Astrocyte of the spinal cord (primary cell): ENCODE measurements around the gene MOV10L1.

Experiments used
- DNase-seq: peaks from one replicate; pipeline ENCODE4 v3.0.0; 2011; ENCODE audit warnings: low read depth, low spot score
- H3K4me3 ChIP-seq: 2 replicates; pipeline ENCODE4 v1.5.1; 2011; ENCODE audit warnings: low read depth, mild to moderate bottlenecking, low read length, moderate library complexity
- in situ Hi-C: cut with HindIII; loops from 2 replicates; pipeline ENCODE4 v1.10.0; 2017; ENCODE audit warnings: low sequenced_read_pairs
- TF ChIP-seq, protein P1 (sequence below): IDR thresholded peaks from 2 replicates; pipeline ENCODE4 v1.5.1; 2012; ENCODE audit warnings: low read depth, mild to moderate bottlenecking, low read length, inconsistent platforms

The MOV10L1 gene

DNA sequence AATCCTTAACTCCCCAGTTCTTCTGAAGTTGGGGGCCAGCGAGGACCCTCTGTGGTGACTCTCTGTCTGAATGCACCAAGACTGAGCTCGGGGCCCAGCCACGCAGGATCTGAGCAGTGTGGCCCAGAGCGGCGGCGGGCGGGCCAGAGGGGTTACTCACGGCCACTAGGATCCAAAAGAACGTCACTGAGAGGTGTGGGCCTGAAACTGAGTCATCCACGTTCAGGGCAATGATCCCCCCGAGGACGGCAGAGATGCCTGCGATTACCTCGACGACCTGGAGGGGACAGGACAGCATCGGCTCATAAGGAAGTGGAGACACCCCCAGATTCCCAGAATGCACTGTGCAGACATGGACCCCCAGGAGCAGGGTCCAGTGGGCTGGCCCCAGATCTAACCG lies 15.8 kb upstream of the MOV10L1 start:
- no peak for DNase-seq
- in situ Hi-C loops, result no loop called here
- no peak overlapping the region for H3K4me3 ChIP-seq
- TF ChIP-seq, protein P1, sequence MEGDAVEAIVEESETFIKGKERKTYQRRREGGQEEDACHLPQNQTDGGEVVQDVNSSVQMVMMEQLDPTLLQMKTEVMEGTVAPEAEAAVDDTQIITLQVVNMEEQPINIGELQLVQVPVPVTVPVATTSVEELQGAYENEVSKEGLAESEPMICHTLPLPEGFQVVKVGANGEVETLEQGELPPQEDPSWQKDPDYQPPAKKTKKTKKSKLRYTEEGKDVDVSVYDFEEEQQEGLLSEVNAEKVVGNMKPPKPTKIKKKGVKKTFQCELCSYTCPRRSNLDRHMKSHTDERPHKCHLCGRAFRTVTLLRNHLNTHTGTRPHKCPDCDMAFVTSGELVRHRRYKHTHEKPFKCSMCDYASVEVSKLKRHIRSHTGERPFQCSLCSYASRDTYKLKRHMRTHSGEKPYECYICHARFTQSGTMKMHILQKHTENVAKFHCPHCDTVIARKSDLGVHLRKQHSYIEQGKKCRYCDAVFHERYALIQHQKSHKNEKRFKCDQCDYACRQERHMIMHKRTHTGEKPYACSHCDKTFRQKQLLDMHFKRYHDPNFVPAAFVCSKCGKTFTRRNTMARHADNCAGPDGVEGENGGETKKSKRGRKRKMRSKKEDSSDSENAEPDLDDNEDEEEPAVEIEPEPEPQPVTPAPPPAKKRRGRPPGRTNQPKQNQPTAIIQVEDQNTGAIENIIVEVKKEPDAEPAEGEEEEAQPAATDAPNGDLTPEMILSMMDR, result no peak

GRCh38 chr22:50074551-50075530 lies 15.0 kb upstream of the MOV10L1 start:
- in situ Hi-C loops, result no loop called here

DNA sequence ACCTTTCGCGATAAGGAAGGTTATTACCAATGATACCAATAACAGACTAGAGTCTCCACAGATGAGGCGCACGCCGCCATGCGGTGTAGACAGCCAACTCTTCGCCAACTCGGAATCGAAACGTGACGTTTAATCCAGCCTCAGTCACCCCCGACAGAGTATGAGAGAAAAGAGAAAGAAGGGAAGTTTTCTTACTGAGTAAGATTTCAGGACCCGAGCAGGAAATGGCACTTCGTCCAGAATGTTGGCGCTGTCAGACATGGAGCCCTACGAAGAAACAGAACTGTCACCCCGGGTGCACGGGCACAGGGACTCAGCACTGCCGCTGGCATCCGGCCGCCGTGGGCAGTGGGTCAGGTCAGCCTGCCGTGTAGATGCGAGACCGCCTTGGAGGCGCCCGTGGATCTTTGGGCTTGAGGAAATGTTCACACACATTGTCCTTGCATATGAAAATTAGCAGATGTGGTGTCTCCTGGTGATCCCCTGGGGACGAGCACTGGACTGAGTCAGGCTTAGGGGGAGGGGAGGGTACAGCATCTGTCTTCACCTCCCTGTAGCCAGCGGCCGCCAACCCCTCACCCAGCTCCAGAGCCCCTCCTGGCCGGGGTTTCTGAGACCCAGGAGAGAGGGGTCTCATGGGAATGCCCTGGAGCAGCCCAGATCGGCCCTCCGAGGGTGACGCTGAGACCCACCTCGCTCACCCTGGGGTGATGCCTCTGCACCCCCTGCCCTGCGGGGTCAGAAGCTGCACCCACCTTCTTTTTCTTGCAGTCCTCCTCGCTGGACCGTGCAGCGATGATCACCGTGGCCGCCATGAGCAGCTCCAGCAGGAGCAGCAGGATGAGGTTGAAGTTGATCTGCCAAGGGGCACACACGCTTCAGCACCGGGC lies 12.9 kb upstream of the MOV10L1 start:
- DNase-seq, result no peak
- TF ChIP-seq, protein P1, result no peak
- in situ Hi-C loops, result no loop called here
- no peak overlapping the region for H3K4me3 ChIP-seq

More at GRCh38 chr22:50074551-50075530, 15.0 kb upstream of the MOV10L1 start:
- no peak overlapping the region for H3K4me3 ChIP-seq
- no peak for DNase-seq
- TF ChIP-seq, protein P1, result no peak

GRCh38 chr22:50078246-50078645 lies 11.6 kb upstream of the MOV10L1 start:
- H3K4me3 ChIP-seq, result no peak overlapping the region
- TF ChIP-seq, protein P1, result no peak
- in situ Hi-C loops, result no loop called here
- no peak for DNase-seq

DNA sequence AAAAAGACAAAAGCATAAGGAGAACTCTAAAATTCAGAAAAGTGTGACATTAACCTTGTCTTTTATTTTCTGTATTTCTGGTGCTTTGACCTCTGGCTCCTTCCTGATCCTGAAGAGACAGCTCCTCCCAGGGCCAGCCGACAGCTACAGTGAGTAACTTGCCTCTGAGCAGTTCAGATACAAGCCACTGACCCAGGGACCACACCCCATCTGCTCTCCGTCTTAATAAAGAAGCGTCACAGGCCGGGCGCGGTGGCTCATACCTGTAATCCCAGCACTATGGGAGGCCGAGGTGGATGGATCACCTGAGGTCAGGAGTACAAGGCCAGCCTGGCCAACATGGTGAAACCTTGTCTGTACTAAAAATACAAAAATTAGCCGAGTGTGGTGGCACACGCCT lies 11.0 kb upstream of the MOV10L1 start:
- H3K4me3 ChIP-seq, result no peak overlapping the region
- TF ChIP-seq, protein P1, result no peak
- no peak for DNase-seq
- in situ Hi-C loops, result no loop called here

- in situ Hi-C loops, result no loop called here
- no peak overlapping the region for H3K4me3 ChIP-seq
- TF ChIP-seq, protein P1, result no peak
Observed at GRCh38 chr22:50080077-50080465, 9.7 kb upstream of the MOV10L1 start.

More at GRCh38 chr22:50080077-50080465, 9.7 kb upstream of the MOV10L1 start:
- DNase-seq, result no peak
